ENCODE results near the gene ZNF620. TPM values are rescaled to one million over a fixed set of nuclear protein-coding genes. Genes with fewer than 3 reads are reported as not detected.
"Not testable (repeated sequence)": the region's sequence is repeated elsewhere in the genome, so short reads cannot be mapped to it uniquely, and the experiment has no call there.

ZNF620 gene
- total RNA-seq, 2 donors from 2014 or later: 2.6 to 6.9 TPM

DNA sequence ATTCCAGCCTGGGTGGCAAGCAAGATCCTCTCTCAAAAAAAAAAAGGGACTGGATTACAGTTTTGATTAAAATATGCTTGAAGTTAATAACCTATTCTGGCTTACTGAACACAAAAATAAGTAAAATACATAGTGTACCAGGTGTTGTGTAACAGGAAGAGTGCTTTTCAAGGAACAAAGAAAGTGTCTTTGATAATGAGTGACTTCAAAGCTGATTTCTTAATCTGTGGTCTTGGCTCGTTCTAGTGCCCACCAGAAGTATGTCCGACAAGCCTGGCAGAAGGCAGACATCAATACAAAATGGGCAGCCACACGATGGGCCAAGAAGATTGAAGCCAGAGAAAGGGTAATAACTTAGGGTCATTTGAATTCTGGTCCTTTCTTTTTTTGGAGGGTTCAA is 44.7 kb upstream of the ZNF620 start:
- TF ChIP-seq POLR2A (IDR thresholded peaks at IDR 0.05) (no peak), CTCF (IDR thresholded peaks at IDR 0.05) (no peak)
- Histone ChIP-seq H3K9me3 (no peaks in the 10 kb centered on the region), H3K4me1 (peaks cover 26% of the 10 kb centered on the region), H3K27me3 (no peaks in the 10 kb centered on the region), H3K4me3 (no peak overlapping the region), H3K27ac (no peak overlapping the region), H3K36me3 (replicated peaks in 1 of 2; ENCODE audit: insufficient read depth in 1 of 2, low read depth in 2 of 2) (peaks cover 5 to 17% of the 10 kb centered on the region in 2 donors)
- ATAC-seq (no peak), DNase-seq (no peak)
- 64 to 75% methylated on average over 3 of the region's 3 CpGs for WGBS, 2 donors
- intact Hi-C loops (cut with DNase I): no loop called here

GRCh38 chr3:40462838-40463237 is 43.0 kb upstream of the ZNF620 start:
- intact Hi-C loops (cut with DNase I); ATAC-seq; H3K4me3 ChIP-seq; H3K27me3 ChIP-seq; H3K27ac ChIP-seq; H3K9me3 ChIP-seq; DNase-seq: not testable (repeated sequence)
- 94 to 98% methylated on average over 7 of the region's 7 CpGs for WGBS, 2 donors
- peaks cover 20% of the 10 kb centered on the region for H3K4me1 ChIP-seq
- H3K36me3 ChIP-seq (replicated peaks in 1 of 2; ENCODE audit: insufficient read depth in 1 of 2, low read depth in 2 of 2): peaks cover 5 to 17% of the 10 kb centered on the region in 2 donors

GRCh38 chr3:40463579-40463978 is 42.3 kb upstream of the ZNF620 start:
- DNase-seq (no peak), ATAC-seq (no peak)
- H3K4me1 ChIP-seq: peaks cover 13% of the 10 kb centered on the region
- WGBS, 2 donors: 90 to 94% methylated on average over 2 of the region's 2 CpGs
- TF ChIP-seq CTCF (IDR thresholded peaks at IDR 0.05) (no peak), POLR2A (IDR thresholded peaks at IDR 0.05) (no peak)
- H3K4me3 ChIP-seq: no peak overlapping the region
- peaks cover 3 to 17% of the 10 kb centered on the region in 2 donors for H3K36me3 ChIP-seq (replicated peaks in 1 of 2; ENCODE audit: insufficient read depth in 1 of 2, low read depth in 2 of 2)
- no peak overlapping the region for H3K27ac ChIP-seq
- no peaks in the 10 kb centered on the region for H3K9me3 ChIP-seq
- intact Hi-C loops (cut with DNase I): no loop called here
- no peaks in the 10 kb centered on the region for H3K27me3 ChIP-seq

DNA sequence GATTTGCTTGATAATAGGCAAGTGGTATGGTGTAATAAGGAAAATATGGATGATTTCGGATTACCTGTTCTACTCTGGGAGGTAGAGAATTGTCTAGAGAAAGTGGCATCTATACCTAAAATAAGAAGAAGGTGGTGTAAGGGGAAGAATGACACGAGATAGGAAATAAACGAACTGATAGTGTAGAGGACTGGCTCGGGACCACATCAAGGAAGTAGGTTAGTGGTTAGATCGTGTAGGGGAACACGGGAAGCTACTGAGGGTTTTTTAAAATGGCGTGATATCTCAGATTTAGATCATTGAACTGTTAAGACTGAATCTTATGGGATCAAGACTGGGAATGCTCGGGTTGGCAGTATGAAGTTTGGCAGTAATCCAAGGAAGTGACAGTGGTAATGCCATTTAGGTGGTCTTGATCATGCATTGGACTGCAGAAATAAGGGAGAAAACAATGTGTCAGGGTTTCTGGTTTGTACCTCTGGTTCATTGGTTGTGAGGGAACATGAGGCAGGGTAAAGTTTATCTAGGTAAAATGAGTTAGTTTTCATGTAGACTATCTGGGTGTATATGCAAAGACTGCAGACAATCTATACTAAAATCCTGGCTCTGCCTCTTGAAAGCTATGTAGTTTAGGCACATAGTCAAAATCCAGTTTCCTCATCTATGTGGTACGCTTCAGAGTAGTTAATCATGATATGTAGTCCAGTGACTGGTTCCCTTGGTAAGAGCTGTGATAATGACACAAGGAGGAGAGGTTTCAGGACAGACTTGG is 41.3 kb upstream of the ZNF620 start:
- peaks cover 0 to 12% of the 10 kb centered on the region in 2 donors for H3K36me3 ChIP-seq (replicated peaks in 1 of 2; ENCODE audit: insufficient read depth in 1 of 2, low read depth in 2 of 2)

DNA sequence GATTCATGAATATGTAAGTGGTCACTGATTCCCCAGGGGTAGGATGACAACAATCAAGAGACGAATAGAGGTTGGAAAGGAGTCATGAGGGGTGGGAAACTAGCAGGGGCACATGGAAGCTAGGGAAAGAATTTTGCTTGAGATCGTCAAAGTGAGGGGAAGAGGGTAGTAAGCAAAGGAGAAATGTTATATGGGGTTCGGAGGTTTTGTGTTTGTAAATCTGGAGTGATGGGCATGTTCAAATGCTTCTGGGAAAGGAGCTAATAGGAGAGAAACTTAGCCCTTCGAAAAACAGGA is 40.8 kb upstream of the ZNF620 start:
- no peak overlapping the region for H3K4me3 ChIP-seq
- WGBS, 2 donors: 82% methylated on average over 4 of the region's 4 CpGs
- TF ChIP-seq POLR2A (IDR thresholded peaks at IDR 0.05) (no peak), CTCF (IDR thresholded peaks at IDR 0.05) (no peak)
- H3K27me3 ChIP-seq: no peaks in the 10 kb centered on the region
- peaks cover 4% of the 10 kb centered on the region for H3K4me1 ChIP-seq
- no peak overlapping the region for H3K27ac ChIP-seq
- intact Hi-C loops (cut with DNase I): no loop called here
- DNase-seq: no peak
- peaks cover 0 to 12% of the 10 kb centered on the region in 2 donors for H3K36me3 ChIP-seq (replicated peaks in 1 of 2; ENCODE audit: insufficient read depth in 1 of 2, low read depth in 2 of 2)
- ATAC-seq: no peak
- H3K9me3 ChIP-seq: no peaks in the 10 kb centered on the region

More for the DNA sequence above, 41.3 kb upstream of the ZNF620 start:
- 72 to 85% methylated on average over 8 to 9 of the region's 9 CpGs for WGBS, 2 donors
- Histone ChIP-seq H3K27me3 (no peaks in the 10 kb centered on the region), H3K4me1 (peaks cover 4% of the 10 kb centered on the region), H3K9me3 (no peaks in the 10 kb centered on the region), H3K27ac (no peak overlapping the region), H3K4me3 (no peak overlapping the region)
- TF ChIP-seq CTCF (IDR thresholded peaks at IDR 0.05): no peak
- no peak for TF ChIP-seq POLR2A (IDR thresholded peaks at IDR 0.05)
- DNase-seq (no peak), ATAC-seq (no peak)
- intact Hi-C loops (cut with DNase I): no loop called here

Measured in body of pancreas (tissue), 4 donors.